ENCODE results near the gene TOX2.

DNA sequence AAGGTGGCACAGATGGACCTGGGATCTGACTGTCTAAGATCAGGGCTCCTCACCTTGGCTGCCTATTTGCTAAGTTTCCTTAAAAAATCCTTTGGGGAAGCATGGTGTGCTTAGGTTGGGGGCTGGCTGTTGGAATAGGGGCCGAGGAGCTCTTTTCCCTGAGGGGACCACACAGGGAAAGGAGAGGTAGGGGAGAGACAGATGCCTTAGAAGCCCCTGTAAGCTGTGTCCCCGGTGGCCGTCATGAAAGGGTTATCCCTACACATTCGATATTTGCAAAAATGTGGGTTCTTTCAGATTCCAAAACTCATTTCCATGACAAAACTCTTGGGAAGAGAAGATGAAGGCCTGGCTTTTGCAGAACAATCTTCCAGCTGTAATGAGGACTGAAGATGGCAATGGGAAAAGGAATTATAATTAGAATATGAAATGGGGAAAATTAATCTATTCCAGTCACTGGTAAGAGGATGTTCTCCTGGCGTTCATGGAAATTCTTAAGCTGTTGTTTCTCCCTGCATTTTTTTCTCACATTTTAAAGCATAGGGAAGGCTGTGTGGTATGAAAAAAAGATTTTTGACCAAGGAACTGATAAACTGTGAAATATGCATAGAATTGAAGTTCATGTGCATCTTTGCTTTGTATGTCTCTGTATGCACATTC lies 53.8 kb downstream of the TOX2 start:
- TF ChIP-seq, protein P1, sequence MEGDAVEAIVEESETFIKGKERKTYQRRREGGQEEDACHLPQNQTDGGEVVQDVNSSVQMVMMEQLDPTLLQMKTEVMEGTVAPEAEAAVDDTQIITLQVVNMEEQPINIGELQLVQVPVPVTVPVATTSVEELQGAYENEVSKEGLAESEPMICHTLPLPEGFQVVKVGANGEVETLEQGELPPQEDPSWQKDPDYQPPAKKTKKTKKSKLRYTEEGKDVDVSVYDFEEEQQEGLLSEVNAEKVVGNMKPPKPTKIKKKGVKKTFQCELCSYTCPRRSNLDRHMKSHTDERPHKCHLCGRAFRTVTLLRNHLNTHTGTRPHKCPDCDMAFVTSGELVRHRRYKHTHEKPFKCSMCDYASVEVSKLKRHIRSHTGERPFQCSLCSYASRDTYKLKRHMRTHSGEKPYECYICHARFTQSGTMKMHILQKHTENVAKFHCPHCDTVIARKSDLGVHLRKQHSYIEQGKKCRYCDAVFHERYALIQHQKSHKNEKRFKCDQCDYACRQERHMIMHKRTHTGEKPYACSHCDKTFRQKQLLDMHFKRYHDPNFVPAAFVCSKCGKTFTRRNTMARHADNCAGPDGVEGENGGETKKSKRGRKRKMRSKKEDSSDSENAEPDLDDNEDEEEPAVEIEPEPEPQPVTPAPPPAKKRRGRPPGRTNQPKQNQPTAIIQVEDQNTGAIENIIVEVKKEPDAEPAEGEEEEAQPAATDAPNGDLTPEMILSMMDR (conservative IDR thresholded peaks at IDR 0.05; ENCODE audit: low read depth, low read length): no peak
- TF ChIP-seq EZH2phosphoT487 (IDR thresholded peaks at IDR 0.05; ENCODE audit: borderline replicate concordance, low read length) (no peak), EZH2 (IDR thresholded peaks at IDR 0.05; ENCODE audit: low read length, unreplicated experiment) (no peak)

All from PC-3 (cell line).